PC-9 (cell line): ENCODE data around the gene DAB1.

Source experiments
- CTCF ChIP-seq: fragments of 200-600 bp; sonication (generic); conservative IDR thresholded peaks from 2 replicates; pipeline ENCODE4 v1.6.1; 2017; ENCODE audit warnings: mixed run types, antibody characterized with exemption, mild to moderate bottlenecking, moderate library complexity
- EZH2 ChIP-seq: fragments of 200-600 bp; sonication (generic); IDR thresholded peaks from 2 replicates; pipeline ENCODE4 v1.8.0; 2017; ENCODE audit warnings: antibody characterized with exemption, low read depth

GRCh38 chr1:56953386-56953785 is 470.5 kb downstream of the DAB1 start:
- TF ChIP-seq CTCF (no peak), EZH2 (no peak)
